ENCODE data around the gene NDUFS3.
A peak's percentile ranks its signal among the peaks of the same experiment; 100 is the strongest.
"Not testable (repeated sequence)": the region's sequence is repeated elsewhere in the genome, so short reads cannot be mapped to it uniquely, and the experiment has no call there.

Gene NDUFS3
- total RNA-seq: 40.0 reads per million, percentile 63 among the genes with 10 or more reads in this experiment

DNA sequence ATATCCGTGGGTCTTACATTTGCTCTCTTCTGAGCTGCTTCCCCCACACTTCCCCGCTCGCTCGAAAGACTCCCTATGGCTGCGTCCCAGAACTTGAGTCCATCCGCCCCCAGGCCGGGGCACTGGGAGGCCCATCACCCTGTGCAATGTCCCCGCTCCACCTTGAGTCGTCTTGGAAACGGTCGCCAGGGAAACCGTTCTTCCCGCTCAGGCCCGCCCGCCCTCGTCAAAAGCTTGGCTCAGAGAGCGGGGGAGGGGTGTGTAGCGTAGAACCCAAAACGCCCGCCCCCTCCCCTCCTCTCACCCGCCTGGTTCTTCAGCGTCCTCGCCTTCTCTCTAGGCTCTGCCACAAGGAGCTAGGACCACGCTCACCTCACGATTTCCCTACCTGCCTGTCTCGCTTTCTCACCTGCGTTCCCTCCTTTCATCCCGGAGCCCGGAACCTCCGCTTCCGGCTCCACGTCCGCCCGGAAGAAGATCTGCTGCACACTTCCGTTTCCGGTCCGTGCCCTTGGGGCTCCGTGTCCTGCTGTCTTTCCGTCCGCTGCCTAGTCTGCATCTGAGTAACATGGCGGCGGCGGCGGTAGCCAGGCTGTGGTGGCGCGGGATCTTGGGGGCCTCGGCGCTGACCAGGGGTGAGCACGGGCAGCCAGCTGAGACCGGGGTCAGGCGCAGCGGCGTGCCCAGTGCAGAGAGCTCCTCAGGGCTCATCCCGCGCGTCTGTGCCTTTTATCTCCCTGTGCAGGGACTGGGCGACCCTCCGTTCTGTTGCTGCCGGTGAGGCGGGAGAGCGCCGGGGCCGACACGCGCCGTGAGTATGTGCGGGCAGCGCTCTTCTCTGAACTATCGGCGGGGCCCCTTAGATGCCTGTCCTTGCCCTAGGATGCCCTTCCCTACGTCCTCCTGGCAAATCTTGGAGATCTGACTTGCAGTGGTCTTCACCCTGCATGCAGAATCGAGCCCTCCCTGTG, at the start of gene NDUFS3, which contains the start of gene KBTBD4:
Gene NDUFS3 (plus strand): TSS at position 551 of the 971 bp plus-strand sequence. CDS start 18 bp downstream, at position 569.
Gene KBTBD4 (minus strand): TSS at position 447 of the 971 bp plus-strand sequence. CDS start 19 bp downstream, at position 428.
- DNase-seq: peak; percentile 86

DNA sequence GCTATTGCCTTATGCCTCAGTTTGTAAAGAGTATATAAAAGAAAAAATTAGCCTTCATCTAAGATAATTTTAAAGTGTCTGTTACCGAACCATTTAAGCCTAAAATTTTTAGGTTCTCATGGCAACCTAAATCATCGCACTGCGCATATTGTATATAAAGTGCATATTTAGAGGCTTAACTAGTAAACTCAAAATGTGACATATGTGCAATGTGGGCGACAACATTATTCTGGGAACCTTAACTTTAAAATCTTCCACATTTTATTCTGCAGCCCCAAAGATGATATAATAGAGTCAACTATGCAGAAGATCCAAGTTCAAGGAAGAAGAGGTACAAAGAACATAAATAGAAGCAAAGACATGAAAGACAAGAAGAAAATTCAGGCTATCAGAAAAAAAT, 48.9 kb upstream of the NDUFS3 start:
- no peak for DNase-seq

DNA sequence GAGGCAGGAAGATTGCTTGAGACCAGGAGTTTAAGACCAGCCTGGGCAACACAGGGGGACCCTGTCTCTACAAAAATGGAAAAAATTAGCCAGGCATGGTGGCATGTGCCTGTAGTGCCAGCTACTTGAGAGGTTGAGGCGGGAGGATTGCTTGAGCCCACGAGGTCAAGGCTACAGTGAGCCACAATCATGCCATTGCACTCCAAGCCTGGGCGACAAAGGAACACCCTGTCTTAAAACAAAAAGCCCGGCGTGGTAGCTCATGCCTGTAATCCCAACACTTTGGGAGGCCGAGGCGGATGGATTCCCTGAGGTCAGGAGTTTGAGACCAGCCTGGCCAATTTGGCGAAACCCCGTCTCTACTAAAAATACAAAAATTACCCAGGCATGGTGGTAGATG, 48.2 kb upstream of the NDUFS3 start:
- DNase-seq: not testable (repeated sequence)

DNA sequence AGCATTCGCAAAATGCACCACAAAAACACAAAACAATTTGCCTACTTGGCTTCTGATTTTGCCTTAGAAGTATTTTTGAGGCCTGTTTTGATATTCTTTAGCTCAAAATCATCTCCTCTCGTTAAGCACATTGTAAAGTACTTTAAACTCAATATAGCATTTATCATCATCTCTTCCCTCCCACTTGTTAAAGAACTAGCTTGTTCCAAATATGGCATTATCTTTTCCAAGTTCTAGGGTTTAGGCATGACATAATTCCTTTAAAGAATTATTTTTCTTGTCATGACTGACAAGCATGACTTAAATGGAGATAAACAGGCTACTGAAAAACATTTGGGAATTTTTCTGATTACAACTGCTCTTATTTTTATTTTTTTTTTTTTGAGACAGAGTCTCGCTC, 47.2 kb upstream of the NDUFS3 start:
- DNase-seq: no peak

DNA sequence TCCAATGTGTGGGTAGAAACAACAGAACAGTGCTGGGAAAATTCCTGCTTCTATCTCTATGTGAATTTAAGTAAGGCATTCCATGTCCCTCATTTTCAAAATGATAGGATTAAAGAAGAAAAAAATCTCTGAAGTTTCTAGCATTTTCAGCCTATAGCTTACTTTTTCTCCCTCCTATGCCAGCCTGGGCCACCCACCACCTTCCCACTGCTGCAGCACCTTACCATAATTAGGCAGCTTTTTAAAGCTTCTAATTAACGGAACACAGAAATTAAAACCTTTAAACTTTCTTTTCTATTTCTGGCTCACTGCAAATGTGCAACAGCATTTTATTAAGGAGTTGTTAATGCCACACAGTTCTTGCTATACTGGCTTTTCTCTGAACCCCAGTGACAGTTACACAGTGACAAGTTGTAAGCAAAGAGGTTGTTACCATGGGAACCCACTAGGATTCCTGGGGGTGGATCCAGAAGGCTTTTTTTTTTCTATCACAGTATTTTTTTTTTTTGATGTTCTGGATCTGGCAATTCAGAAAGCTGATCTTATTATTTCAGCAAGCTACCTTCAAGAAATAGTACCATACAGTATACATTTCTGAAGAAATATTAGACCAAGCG, 46.2 kb upstream of the NDUFS3 start:
- DNase-seq: no peak

DNA sequence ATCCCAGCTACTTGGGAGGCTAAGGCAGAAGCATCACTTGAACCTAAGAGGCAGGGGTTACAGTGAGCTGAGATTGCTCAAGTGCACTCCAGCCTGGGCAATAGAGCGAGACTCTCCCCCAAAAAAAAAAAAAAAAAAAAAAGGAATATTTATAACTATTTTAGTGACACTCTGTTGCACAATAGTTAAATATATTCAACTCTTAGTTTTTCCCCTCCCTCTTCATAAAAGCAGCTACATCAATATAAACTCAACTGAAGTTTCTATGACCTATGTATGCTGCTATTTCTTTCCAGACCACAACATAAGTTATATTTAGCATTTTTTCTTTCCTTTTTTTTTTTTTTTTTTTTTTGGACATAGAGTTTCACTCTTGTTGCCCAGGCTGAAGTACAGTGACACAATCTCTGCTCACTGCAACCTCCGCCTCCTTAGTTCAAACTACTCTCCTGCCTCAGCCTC, 45.2 kb upstream of the NDUFS3 start:
- no peak for DNase-seq

DNA sequence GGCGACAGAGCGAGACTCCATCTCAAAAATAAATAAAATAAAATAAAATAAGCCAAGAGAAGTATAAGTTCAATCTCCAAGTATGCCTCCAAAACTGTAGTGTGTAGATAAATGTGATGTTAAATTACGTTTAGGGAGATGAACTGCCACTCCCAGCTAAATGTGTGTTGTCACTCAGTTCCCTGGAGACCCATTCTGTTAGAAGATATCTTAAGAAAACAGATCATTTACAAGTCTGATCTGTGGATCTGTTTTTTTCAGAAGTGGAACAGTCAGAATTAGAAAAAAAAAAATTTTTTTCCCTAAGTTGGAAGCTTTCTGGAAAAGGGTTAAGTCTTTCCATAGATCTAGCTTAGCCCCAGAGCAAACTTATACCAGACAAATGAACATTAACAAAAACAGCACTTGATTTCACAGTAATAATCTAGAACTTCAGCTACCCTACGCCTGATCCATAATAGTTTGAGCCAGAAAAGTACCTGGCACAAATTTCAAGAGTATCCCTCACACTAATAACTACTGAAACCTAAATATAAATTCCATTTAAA, 44.1 kb upstream of the NDUFS3 start:
- DNase-seq: no peak

DNA sequence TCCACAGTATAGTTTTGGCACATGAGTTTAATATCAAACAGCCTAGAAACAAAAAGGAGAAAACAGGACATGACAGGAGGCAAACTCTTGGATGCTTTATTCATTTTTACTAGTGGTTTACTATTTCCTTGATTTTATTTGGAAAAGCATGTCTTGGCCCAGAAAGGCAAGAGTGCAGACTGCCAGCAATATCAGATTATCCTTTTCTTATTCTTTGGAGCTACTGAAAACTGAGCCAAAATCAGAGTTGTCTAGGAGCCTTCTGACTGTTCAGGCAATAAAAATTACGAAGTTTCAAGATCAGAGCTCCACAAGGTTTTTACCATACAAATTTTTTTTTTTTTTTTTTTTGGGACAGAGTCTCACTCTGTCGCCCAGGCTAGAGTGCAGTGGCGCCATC, 42.0 kb upstream of the NDUFS3 start:
- no peak for DNase-seq

DNA sequence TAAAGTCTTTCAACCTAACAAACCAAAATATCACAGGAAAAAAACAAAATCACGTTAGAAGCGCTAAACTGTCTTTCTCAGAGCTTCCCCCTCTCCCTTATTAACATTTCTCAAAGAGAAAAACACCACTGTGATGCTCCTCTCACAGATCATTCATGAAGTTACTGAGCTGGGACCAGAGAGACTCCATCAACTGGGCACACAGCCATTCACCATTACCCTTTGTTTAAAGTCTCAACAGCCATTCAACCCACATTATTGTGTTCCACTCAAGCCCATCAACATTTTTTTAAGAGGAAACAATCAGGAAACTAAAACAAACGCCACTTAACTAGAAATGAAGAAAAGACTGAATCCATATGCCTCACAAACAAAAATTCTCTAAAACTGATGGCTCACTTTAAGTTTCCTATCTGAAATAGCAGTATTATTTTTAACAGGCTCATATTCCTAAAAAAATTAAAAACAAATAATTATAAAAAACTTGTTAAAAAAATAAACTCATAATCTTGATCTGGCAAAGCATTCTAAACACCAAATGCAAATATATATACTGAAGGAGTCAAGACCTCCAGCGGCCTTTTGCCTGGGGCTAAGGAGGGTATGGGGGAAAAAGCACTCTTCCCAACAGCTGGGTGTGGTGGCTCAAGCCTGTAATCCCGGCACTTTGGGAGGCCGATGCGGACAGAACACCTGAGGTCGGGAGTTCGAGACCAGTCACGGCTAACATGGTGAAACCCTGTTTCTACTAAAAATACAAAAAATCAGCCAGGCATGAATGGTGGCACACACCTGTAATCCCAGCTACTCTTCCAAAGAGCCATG, 39.9 kb upstream of the NDUFS3 start:
- no peak for DNase-seq

DNA sequence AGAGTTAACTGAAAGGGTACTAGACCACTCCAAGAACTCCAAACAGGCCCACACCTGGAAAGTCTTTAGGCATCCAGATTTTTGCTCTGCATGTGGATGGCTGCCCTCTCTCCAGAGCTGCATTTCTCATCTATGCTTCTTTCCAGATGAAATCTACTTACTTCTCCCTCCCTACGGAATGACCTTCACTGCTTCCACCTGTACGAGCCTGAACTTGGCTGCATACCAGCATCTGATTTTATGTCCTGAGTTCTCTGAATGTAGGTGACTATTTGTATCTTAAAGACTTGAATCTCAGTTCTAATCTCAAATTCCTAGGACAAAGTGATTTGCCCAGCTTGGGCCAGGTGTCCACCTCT, 39.2 kb upstream of the NDUFS3 start:
- no peak for DNase-seq

DNA sequence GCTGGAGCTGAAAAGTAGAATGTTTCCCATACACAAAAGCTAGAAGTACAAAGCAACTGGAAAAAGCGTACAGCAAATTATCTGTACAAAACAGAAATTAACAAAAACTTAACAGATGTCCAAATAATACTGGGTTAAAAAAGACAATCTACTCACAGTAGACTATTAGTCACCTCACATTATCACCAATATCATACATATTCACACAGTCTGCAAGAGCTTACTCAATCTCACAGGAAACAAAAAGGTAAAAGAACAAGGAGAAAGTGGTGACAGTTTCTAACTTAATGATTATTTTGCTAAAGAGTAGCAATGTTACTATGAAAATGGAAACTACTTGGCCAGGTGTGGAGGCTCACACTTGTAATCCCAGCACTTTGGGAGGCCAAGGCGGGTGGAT, 37.8 kb upstream of the NDUFS3 start:
- DNase-seq: no peak

DNA sequence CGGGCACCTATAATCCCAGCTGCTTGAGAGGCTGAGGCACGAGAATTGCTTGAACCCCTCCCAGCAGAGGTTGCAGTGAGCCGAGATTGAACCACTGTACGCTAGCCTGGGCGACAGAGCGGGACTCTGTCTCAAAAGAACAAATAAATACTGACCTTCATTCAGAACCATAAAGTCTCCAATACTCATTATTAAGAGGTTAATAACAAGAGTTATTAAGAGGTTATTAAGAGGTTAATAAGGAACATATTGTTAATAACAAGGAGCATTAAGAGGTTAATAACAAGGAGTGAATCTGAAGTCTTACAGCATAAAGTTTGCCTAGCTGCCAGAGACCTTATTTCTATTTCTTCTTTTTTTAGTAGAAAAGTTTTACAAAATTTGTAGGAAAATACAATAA, 33.6 kb upstream of the NDUFS3 start:
- DNase-seq: no peak

DNA sequence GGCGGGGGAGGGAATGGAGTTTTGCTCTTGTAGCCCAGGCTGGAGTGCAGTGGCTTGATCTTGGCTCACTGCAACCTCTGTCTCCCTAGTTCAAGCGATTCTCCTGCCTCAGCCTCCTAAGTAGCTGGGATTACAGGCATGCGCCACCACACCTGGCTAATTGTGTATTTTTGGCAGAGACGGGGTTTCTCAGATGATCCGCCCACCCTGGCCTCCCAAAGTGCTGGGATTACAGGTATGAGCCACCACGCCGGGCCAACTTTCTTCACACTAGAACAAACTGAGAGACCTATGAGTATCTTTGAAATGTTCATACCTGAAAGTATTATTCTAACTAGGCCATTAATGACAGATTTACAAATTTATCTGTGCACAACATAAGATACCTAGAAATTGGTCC, 32.6 kb upstream of the NDUFS3 start:
- not testable (repeated sequence) for DNase-seq

DNA sequence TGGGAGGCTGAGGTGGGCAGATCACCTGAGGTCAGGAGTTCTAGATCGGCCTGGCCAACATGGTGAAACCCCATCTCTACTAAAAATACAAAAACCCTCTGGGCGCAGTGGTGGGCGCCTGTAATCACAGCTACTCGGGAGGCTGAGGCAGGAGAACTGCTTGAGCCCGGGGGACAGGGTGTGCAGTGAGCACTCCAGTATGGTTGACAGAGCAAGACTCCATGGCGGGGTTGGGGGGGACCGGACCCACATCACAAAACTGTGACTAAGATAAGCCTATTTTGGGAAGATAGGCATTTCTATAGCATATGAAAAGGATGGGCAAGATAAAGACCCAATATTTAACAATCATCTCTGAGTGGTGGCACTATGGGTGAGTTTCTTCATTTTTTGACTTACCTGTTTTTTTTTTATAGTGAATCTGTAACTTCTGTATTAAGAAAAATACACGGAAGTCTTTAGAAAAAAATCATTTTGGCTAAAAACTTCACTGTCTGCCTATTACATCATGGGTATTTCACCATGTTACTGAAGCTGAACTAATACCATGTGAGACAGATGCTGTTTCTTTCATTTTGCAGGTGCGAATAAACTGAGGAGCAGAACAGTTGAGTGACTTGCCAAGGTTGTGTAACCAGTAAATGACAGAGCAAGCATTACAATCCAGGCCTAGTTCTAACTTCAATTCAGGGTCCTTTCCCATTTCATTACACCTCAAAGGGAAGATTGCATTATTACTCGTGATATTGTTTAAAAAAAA, 28.4 kb upstream of the NDUFS3 start:
- no peak for DNase-seq

DNA sequence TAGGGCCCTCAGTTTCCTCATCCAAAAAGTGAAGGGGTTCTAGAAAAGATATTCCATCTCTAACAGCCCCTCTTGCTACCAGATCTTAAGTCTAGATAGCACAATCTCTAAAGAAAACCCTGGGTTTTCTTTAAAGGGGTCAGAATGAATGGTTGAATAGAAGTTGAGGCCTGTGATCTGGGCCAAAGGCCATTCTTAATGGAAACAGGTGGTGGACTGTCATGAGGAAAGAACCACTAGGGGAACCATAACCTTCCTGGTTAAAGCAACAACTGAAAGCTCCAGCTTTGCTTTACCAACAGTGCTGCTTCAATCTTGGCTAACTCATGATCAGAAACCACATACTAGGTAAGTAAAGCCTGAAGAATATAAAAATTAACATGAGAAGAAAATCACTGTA, 27.8 kb upstream of the NDUFS3 start:
- DNase-seq: no peak

DNA sequence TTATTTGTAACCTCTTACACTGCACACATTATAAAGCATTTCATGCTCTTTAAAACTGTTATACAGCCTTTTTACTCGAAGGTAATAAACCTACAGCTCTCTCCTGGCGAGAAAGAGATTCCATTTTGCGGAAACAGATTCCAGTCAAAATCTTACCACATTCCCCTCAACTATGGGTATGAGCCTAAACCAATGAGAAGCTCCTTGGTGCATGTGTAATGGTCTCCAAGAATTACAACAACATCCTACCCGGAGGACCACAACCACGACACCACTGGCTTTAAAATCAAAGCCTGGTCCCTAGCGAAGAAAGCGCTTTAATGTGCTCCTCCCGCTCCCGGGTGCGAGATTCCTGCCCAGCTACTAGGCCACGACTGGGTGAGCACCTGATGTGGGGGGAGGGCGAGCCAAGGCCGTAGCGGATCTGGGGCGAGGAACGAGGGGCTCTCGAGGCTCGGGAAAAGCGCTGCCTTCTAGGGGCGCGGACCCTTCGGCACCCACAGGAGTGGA, 26.8 kb upstream of the NDUFS3 start:
- no peak for DNase-seq

DNA sequence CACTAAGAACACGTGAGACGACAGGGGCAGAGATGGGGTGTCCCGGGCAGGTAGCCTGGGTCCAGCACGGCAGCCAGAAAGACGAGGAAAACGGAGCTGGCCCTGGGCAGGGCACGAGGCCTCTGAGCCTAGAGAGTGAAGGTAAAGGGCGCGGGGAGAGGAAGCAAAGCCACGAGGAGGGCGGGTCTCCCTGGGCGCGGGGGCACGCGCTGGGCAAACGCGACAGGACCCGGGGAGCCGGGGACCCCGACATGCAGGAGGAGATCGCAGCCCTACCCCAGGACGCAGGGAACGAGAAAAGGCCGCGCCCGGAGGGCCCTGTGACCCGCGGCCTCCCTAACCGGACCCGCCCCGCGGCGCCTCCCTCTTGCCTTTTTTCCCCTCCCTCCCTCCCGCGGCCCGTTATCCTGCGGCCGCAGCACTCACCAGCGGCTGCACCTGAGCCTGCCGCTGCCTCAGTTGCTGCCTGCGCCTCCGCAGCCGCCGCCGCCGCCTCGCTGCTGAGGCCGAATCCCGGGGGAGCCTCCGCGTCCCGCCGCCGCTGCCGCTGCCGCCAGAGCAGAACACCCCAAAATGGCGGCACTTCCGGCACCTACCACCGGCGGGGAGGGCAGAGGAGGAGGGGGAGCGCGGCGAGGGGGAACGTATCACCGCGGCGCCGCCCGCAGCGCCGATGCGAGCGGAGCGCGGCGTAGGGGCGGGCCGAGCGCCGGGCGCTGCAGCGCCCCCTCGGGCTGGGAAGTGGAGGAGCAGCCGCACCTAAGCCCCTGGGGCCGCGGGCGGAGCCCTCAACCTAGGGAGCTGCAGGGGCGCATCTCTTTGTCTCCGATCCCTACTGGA, 26.1 kb upstream of the NDUFS3 start, which contains the start of gene CELF1:
Gene CELF1 (minus strand): TSS at position 567 of the 840 bp plus-strand sequence. CDS start 53,609 bp downstream, outside the sequence.
- peak; percentile 87 for DNase-seq

DNA sequence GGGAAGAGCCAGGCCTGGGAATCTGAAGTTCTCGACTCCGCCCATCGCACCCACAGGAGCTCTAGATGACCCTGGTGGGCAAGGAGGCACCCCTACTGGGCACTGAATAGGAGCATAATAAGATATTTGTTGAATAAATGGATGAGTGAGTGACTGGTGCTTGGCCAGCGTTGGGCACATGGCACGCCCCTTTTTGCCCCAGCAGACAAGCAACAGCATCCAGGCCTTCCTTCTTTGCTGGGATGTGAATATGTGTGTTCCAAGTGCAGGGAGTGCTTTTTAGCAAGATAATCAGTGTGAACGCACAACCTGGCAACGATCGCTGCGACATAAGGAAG, 25.5 kb upstream of the NDUFS3 start:
- no peak for DNase-seq

DNA sequence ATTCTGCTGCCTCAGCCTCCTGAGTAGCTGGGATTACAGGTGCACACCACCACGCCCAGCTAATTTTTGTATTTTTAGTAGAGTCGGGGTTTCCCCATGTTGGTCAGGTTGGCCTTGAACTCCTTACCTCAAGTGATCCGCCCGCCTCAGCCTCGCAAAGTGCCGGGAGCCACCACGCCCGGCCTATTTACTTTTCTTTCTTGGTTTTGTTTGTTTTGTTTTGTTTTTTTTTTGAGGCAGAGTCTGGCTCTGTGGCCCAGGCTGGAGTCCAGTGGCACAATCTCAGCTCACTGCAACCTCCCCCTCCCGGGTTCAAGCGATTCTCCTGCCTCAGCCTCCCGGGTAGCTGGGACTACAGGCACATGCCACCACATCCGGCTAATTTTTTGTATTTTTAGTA, 21.9 kb upstream of the NDUFS3 start:
- not testable (repeated sequence) for DNase-seq

DNA sequence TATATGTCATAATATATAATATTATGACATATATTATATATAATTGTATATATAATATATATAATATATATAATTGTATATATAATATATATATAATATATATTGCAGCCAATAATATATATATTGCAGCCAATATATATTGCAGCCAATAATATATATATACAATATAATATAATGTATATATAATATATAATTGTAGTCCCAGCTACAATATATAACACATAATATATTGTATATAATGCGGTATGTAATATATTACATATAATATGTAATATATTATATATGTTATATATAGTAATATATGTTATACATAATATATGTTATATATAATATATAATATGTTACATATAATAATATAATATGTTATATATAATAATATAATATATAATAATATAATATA, 20.2 kb upstream of the NDUFS3 start:
- no peak for DNase-seq

DNA sequence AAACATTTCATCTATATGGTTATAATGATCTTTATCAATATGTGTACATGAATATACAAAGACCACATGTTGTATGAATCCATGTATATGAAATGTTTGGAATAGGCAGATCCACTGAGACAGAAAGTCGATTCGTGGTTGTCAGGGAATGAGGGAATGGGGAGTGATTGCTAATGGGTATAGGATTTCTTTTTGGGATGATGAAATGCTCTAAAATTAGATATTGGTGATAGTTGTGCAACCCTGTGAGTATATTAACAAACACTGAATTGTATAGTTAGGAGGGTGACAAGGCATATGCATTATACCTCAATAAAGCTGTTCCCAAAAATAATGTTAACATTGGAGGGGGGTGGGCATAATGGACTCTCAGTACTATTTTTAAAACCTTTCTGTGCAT, 18.4 kb upstream of the NDUFS3 start:
- DNase-seq: no peak
